HG02840 (cell line): ENCODE results near the gene FADS2.

ENCODE experiments used
- ATAC-seq: cut with Tn5 transposase; IDR thresholded peaks from one replicate; pipeline ENCODE4 v1.9.1; 2021; ENCODE audit warnings: mild to moderate bottlenecking, moderate library complexity, moderate number of reproducible peaks; ENCODE audit not compliant: unreplicated experiment, low FRiP score

FADS2 gene

GRCh38 chr11:61900251-61900650, 72.2 kb downstream of the FADS2 start:
- ATAC-seq = no peak

DNA sequence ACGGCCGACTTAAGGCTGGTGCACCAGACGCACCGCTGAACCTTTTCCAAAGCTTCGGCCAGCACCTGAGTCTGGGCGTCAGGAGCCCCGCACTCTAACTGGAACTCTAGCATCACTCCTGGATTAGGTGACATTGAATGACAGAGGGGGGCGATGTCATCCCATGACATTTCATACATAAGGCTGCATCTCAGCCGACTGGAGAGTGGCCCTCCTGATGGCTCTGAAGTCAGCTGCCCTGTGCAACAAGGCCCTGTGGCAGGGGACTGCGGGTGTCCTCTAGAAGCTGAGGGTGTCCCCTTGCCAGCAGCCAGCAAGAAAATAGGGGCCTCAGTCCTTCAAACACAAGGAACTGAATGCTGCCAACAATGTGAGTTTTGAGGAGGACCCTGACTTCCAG, 73.3 kb downstream of the FADS2 start:
- no peak for ATAC-seq

DNA sequence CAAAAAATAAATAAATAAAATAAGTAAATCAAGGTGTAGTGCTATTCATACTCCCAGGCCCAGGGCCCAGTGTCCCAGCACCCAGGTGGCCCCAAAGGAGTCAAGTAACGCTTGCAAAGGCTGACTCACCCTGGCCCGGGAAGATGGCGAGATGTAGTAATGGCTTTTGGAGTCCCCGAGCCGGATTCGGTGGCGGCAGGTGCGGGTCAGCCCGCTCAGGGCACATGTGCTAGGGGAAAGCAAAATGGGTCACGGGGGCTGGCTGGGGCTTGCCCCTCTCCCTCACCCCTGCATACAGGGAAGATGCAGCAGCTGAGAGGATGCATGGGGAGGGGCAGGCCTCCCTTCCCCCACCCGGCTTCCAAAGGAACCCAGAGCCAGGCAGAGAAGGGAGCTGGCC, 74.2 kb downstream of the FADS2 start:
- ATAC-seq = no peak

DNA sequence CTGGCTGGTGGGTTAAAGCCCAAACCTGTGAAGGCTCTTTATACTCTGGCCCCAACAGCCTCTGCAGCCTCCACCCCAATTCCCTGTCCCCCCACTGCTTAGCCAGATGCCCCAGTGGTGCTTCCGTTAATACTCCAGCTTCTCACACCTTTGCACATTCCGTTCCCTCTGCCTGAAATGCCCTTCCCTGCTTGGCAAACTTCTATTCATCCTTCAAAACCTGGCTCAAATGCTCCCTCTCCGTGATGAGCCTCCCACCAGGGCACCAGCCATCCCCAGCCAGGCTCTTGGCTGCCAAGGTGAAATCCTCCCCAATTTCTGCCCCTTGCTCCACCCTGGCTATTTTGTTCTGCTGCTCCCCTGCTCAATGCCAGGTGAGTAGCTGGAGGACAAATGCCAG, 75.7 kb downstream of the FADS2 start:
- no peak for ATAC-seq

GRCh38 chr11:61904539-61905048, 76.5 kb downstream of the FADS2 start:
- no peak for ATAC-seq

DNA sequence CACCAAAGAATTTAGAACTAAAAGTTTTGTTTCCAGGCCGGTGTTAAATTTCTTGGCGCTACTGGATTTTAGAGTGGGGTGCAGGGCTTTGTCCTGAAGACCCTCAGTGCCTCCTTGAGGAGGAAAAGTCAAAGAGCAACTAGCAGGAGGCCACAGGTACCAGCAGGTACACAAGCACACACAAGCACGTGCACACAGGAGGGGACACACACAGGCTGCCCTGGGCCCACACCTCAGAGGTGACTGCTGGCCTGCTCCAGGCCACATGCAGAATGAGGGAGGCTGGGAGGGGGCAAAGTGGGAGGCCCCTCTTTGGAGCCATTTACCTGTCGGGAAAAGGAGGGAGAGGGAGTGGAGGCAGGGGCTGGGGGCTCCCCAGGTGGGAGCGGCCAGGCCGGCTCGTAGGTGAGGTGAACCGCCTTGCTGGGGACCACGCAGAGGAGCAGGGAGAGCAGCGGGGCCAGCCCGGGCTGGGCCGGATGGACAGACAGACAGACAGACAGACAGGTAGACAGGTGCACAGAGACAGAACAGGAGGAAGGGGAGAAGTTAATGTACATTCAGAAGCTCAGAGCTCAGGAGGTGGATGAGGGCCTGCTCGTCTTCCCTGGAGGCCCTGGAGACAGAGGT, 77.1 kb downstream of the FADS2 start:
- ATAC-seq = no peak

DNA sequence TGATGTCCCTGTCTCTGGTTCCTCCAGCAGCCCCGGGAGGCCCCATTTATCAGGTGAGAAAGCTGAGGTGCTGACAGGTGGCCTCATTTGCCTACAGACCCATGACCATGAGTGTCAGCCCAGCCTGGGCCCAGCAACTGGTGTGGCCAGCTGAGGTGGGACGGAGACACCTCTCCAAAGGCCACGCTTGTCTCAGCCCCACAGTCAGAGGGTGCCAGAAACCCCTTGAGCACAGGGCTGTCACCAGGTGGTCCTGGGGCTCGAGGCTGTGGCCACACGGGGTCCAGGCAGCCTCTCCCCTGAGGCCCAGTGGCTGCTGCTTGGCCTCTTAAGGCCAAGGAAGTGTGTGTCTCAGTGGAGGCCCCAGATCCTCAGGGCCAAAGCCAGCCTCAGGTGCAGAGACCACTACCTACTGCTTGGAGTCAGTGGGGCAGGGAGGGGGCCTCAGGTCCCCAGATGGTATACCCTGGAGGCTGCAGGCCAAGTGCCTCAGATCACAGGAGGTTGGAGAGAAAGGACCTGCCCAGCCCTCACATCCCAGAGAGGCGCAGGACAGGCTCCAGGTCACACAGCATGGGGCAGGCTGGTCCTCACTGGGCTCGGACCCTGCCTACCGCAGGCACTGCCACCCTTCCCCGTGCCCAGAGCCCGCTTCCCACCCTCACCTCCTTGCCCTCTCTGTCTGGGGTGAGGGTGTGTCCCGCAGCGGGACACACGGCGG, 77.9 kb downstream of the FADS2 start:
- ATAC-seq = no peak

DNA sequence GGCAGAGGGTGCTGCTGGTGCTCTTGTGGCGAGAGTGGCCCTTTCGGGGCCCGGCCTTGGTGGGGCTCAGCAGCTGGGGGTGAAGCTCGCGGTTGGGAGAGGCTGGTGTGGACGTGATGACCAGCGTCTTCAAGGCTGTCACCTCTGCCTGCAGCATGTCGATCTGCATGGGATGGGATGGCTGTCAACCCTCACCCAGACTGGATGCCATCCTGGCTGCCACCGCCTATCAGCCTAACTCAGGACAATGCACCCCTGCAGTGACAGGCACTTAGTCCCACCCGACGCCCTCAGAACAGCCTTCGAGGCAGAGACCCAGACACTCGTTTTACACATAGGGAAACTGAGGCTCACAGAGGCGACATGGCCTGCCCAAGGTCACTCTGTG, 78.4 kb downstream of the FADS2 start:
- no peak for ATAC-seq

DNA sequence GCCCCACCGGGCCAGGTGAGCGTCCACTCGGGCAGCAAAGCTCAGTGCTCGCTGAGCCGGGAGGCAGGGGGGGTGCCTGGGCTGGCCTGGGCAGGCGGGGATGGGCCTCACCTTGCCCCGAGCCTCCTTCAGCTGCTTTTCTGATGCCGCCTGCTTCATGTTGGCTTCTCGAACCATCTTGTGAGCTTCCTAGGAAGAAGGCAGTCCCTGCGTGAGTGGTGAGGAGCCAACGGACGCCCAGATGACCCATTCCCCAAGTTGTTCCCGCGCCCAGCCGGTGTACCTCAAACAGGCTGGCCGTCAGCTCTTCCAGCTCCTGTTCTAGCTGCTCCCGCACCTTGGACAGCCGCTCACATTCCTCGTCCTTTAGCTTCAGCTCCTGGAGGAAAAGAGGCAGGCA, 79.2 kb downstream of the FADS2 start:
- ATAC-seq = no peak

GRCh38 chr11:61907871-61908729, 80.0 kb downstream of the FADS2 start:
- no peak for ATAC-seq

GRCh38 chr11:61908730-61909316, 80.7 kb downstream of the FADS2 start:
- no peak for ATAC-seq

DNA sequence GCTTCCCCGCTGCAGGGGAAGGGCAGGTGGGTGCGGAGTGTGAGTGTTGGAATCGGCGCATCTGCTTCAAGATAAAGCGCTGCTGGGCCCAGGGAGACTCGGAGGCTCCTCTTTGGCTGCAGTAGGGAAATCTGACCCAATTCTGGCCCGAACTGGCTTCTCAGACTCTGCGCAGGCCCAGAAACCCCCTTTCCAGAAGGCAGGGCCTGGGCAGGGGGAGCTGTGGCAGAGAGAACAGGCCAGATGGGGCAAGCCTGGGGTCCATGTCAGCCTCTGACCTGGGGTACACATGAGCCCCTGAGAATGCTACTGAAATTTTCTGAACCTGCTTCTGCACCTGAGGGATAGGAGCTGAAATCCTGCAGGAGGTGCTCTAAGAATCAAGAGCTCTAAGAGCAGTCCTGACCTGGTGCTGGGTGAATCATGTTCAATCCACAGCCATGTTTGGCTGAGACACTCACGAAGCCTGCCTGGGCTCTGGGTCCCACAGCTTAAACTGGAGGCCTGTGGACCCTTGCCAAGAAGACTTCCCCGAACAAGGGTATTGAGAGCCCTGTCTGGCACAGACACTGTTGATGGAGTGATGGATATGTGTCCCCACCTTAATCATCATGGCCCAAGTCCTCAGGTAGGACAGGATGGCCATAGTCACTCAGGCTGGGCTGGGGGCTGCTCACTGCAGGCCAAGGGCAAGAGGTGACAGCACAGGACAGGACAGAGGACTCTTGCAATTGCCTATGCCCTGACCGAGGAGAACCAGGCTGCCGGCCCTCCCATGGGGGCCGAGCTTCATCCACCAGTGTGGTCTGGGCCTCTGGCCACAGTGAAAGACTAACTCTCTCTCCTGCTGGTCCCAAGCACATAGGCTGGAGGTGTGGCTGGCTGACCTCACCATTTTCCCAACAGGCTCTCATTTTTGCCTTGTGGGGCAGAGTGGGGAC, 82.4 kb downstream of the FADS2 start:
- no peak for ATAC-seq

- ATAC-seq = no peak
Observed at GRCh38 chr11:61911128-61911700, 83.1 kb downstream of the FADS2 start.

GRCh38 chr11:61911701-61912529, 83.8 kb downstream of the FADS2 start:
- ATAC-seq = no peak

DNA sequence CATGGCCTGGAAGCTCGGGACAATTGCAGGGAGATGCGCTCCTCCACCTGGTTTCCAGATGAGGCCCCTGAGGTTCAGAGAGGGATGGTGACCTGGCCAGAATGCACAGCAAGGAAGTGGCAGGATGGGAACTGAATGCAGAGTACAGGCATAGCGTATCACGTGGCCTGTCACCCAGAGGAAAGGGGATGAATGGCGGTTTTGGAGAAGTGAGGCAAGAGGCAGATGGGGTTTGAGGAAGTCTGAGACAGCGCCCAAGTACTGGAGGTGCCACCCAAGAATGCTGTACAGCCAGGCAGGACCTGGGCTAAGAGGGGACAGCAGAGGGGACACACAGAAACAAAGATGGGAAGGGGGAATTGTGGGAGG, 84.4 kb downstream of the FADS2 start:
- no peak for ATAC-seq

DNA sequence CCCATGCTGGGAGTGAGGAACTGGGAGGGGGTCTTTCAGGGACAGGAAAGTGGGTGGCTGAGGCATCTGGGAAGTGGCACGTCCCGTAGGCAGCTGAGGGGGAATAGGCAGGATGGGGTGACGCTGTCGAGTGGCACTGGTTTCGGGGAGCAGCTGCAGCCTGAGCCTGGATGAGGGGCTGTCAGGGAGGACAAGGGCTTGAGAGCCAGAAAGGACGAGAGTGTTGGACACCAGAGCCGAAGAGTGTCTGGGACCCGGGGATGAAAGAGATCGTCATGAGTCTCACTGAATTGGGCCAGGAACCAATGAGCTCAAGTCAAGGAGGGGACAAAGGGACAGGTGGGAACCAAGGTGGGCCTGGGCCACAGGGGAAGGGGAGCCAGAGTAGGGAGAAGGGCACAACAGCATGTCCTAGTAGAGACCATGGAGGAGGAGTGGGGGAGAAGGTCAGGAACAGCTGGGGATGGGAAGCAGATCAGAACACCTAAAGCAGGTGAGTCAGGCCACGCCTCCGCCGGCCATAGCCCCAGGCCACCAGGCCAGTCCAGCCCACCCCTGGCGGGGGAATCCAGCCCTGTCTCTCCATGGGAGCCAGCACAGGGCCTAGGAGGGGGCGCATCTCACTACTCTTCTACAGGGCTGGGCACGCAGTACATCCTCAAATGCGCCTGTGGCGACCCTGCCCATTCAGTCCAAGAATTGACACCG, 85.0 kb downstream of the FADS2 start:
- ATAC-seq = no peak

- ATAC-seq = no peak
Observed at GRCh38 chr11:61913699-61914395, 85.7 kb downstream of the FADS2 start.
